Measurements from ENCODE around the gene MISFA. TPM values are rescaled to one million over a fixed set of nuclear protein-coding genes. Genes with fewer than 3 reads are reported as not detected.
"Not testable (repeated sequence)": the region's sequence is repeated elsewhere in the genome, so short reads cannot be mapped to it uniquely, and the experiment has no call there.

MISFA gene
- polyA plus RNA-seq, 1 donor, result 5.9 TPM

DNA sequence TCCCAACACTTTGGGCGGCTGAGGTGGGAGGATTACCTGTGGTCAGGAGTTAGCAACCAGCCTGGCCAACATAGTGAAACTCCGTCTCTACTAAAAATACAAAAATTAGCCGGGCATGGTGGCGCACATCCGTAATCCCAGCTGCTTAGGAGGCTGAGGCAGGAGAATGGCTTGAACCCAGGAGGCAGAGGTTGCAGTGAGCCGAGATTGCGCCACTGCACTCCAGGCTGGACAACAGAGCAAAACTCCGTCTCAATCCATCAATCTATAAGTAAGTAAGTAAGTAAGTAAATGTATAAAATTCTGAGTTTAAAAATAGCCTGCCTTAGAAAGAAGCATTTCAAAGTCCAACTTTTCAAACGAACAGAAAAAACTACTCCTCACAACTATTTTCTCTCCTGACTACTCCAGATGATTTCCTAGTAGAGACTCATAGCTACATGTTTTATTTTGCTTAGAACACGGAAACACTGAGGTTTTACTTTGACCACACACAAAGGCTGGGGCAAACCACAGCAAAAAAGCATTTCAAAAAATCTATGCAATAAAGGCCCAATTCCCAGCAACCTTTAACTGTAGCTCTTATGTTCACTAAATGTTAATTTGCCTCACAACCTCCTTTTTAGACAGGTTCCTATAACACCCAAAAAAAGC is 18.2 kb downstream of the MISFA start:
- DNase-seq (ENCODE audit: low read depth), result no peak

DNA sequence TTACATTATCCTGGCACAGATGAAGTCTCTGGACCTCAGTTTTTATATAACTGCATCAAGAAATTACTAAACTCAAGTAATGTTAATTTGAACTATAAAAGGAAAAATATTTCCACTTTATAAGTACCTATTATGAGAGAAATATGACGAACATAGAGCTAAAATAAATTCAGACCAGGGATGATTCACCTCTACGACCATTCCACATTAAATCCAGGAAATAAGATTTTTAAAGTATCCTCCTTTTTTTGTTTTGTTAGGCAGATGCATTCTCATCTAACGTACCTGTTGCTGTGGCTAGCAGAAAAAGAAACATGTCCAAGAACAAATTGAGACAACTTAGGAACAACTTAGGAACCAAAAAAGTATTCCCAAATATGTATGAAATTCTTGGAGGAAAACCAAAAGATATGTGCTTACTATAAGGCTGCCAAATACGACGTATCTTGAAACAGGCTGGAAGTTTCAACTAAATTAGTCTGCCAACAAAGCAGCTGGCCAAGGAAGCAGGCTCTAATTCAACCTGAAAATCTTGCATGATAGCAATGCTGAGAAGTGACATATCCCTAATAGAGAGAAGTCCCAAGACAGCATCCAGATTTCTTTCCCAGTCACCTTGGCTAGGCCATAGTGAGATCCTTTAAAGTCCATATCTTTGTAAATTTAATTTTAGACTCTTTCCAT is 18.9 kb downstream of the MISFA start:
- DNase-seq (ENCODE audit: low read depth), result no peak

DNA sequence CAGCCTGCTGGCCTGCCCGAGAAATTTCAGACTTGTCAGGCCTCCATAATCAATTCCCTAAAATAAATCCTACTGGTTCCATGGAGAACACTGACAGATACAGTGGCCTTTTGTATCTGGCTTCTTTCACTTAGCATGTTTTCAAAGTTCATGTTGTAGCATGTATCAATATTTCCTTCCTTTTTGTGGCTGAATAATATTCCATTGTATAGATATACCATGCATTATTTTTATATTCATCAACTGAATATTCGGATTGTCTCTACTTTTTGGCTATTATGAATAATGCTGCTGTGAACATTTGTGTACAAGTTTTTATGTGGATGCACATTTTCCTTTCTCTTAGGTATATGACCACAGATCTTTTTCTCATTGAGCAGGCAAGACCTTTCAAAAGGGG is 24.1 kb downstream of the MISFA start:
- no peak for DNase-seq (ENCODE audit: low read depth)

DNA sequence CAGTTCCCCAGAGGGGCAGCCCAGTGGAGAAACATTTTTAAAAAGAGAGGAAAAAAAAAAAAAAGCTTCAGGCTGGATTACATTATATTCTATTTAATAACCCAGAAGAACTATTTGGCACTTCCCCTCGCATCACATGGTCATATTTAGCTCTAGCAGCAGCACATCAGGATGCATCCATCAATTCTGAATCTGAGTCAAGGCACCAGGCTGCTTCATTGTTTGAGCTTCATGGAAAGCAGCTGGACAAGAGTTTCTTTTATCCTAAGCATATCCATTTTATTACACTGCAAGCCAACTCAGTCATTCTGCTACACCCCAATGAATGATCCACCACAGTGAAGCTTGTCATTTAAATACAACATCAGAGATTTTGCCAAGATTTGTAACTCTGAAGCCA is 24.6 kb downstream of the MISFA start:
- no peak for DNase-seq (ENCODE audit: low read depth)

DNA sequence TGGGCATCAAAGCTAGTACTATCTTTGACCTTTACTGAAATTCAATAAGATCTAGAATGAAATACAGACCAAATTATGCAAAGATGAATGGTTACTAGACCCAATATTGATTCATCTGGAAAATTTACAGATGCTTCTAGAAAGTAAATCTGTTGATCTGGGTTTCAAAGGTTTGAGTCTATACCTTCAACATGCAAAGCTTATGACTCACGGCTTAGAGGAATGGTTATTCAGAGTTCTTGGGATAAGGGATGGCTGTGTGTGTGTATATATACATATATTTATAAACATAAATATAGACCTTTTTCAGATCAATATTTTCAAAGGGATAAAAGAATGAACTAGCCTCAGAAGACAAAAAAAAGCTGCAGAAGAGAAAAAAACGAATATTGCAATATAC is 33.3 kb downstream of the MISFA start:
- DNase-seq (ENCODE audit: low read depth), result no peak

DNA sequence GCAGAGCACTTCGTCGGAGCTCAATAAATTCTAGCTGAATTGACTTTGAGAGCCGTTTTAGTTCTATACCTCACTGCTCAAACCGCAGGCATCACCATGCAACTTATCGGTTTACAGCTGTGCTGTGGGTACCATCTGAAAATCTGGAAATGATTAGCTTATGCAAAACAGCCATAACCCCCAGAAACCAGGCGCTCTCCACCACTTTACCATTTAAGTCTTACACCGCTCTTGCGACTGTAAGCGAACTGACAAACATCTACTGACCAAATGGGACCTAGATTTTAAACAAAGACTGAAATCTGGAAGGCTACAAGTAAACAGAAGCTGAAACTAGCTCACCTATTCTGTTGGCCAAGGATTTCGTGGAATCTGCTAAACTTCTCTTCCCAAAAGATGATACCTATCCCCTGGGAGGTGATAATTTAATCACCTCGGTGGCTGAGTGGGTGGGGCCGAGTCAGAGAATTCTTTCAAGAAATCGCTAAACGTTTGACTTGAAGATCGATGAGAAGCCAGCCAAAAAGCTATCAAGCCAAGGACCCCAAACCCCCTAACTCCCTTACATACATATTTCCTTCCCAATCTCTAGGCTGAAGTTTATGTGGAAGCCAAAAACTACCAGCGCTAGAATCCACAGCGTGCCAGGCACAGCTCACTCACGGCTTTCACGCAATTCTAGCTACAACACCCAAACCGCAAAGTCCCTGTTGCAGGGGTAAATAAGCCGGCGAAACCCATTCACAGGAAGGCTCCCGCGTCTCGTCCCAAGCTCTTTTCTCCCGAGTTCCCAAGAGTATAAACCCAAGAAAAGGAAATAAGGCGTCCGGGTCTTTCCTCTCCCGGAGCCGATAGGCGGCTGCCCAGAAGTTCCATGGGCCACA is 33.9 kb downstream of the MISFA start:
- DNase-seq (ENCODE audit: low read depth), result no peak

DNA sequence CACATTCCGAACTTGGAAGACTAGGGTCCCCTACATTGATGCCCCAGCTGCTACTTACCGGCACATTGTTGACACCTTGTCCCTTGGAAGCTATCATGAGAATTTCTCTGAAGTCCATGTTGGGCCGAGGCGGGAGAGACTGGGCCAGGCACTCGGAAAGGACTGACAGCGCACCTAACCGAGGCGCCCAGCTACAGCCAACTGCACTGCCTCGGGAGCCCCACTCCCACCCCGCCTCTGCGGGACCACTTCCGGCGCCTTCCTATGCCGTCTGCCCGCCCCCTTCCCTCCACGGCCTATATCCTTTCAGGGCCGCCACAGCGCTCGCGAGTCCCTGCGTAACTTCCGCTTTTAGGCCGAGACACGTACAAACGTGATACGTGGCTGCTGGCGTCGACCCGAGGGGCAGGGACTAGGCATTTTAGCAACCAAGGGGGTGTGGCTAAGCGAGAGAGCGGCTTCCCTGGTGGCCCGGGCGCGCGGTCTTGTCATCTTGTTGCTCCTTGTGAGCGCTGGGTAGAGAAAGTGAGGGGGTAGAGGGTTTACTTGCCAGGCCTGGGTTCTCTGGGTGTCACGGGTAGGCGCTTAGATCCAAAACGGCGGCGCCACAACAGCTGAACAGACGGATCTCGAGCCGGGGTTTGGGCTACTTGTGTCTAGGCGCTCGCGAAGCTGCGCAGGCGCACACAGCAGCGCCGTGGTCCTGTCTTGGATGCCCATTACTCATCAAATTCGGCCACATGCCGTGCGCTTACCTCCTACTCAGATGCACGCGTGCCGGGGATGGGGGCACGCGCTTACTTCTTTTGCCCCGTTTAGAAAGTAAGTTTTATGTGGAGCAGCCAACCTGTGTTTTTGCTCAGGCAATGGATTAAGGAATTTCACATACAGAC is 34.8 kb downstream of the MISFA start, which contains the start of gene SPTY2D1:
SPTY2D1 (minus strand) TSS at position 203 of the 893 bp plus-strand sequence; CDS start at position 118, 85 bp downstream.
- DNase-seq (ENCODE audit: low read depth), result peak; percentile 98

DNA sequence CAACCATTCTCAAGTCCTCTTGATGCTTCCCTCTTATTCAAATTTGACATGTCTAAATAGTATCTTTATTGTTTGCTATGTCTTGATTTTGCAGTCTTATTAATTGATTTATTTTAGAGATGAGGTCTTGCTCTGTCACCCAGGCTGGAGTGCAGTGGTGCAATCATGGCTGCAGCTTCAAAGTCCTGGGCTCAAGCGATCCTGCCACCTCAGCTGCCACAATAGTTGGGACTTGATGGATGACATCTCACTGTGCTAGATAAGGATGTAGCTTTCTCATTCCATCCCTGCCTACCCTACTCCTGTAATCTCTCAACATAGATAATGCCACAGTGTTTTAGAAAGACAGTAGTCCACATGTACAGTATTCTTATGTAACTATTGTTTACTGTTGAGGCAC is 42.1 kb downstream of the MISFA start:
- DNase-seq (ENCODE audit: low read depth), result no peak

DNA sequence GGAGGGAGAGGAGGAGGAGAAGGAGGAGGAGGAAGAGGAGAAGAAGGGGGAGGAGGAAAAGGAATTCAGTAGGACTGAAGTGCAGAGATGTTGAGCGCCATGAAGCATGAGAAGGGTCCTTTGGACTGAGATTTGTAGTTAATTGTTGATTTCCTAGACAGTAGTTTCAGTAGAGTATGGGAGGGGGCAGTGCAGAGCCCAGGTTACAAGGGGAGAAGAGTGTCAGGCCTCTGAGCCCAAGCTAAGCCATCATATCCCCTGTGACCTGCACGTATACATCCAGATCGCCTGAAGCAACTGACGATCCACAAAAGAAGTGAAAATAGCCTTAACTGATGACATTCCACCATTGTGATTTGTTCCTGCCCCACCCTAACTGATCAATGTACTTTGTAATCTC is 43.4 kb downstream of the MISFA start:
- DNase-seq (ENCODE audit: low read depth), result not testable (repeated sequence)

DNA sequence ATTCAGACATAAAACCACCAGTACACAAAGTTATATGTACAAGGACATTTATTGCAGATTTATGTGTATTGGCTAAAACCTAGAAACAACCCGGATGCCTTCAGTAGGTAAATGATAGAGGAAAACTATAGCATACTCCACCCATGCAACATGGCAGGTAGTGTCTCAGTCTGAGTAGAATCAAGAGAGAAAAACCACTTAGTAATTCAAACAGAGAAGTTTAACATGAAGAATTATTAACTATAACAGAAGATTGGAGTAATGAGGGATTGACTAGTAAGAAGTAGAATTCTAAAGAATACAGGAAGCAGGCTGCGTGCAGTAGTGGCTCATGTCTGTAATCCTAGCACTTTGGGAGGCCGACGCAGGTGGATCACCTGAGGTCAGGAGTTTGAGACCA is 50.8 kb downstream of the MISFA start:
- DNase-seq (ENCODE audit: low read depth), result no peak

DNA sequence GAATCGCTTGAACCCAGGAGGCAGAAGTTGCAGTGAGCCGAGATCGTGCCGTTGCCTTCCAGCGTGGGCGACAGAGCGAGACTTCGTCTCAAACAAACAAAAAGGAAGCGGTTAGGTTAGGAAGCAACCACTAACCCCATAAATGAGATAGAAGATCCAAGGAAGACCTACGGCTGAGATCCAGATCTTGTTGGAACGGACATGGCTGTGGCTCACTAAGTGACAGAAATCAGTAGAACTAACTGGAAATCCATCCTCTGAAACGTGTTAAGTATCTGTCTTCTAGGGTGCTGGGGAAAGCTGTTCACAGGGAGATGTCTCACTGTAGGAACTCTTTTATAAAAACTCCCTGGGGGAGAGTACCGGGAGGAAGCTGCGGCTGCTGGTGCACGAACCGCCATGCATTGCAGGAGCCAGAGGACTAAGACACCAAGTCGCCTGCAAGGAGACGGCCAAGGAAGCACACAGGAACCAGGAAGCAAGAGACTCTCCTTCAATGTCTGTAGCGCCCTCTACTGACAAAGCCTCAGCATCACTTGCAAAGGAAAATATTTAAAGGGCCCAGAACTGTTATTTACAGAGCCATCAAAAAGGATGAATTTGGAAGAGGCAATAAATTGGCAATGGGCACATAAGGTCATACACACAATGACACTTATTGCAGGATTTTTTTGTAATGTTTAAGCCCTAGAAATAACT is 51.4 kb downstream of the MISFA start:
- no peak for DNase-seq (ENCODE audit: low read depth)

Other genes starting within 250 kb of the MISFA start
- 639 TPM for gene LDHA, start 205.2 kb upstream of the MISFA start, polyA plus RNA-seq (ENCODE audit: insufficient read length)
- not detected for gene LDHC, start 187.5 kb upstream of the MISFA start, polyA plus RNA-seq (ENCODE audit: insufficient read length)
- 0.14 TPM for gene LDHAL6A, start 143.9 kb upstream of the MISFA start, polyA plus RNA-seq (ENCODE audit: insufficient read length)
- gene TSG101, start 72.8 kb upstream of the MISFA start, polyA plus RNA-seq (ENCODE audit: insufficient read length), result 101 TPM
- gene UEVLD, start 11.1 kb upstream of the MISFA start, polyA plus RNA-seq (ENCODE audit: insufficient read length), result 14.3 TPM
- 17.1 TPM for gene SPTY2D1, start 34.6 kb downstream of the MISFA start, polyA plus RNA-seq (ENCODE audit: insufficient read length)
- 3.8 TPM for gene TMEM86A, start 99.0 kb downstream of the MISFA start, polyA plus RNA-seq (ENCODE audit: insufficient read length)
- 11.8 TPM for gene IGSF22, start 126.4 kb downstream of the MISFA start, polyA plus RNA-seq (ENCODE audit: insufficient read length)
- gene PTPN5, start 192.0 kb downstream of the MISFA start, polyA plus RNA-seq (ENCODE audit: insufficient read length), result 0.20 TPM